HepG2 (cell line): ENCODE results near the gene HDAC5. TPM values are rescaled to one million over a fixed set of nuclear protein-coding genes. Genes with fewer than 3 reads are reported as not detected.

Experiments used
- ATAC-seq: fragments of 200-7000 bp; cut with Tn5 transposase; 3 replicates; pipeline ENCODE4 v1.9.1; 2020; ENCODE audit warnings: mild to moderate bottlenecking, moderate library complexity
- BruUV-seq: library from RNA; stranded (reverse); fragments of 400-500 nt; replicated peaks from 2 replicates; lab custom pipeline; 2021; lab: Mats Ljungman, UMichigan
- CTCF ChIA-PET: fragments of 300-600 bp; formaldehyde crosslinking; extraction: SDS; loops from one replicate; lab custom pipeline; 2021; ENCODE audit warnings: low total read pairs, inconsistent platforms, low intra/inter-chr PET ratio; lab: Yijun Ruan, JAX
- POLR2A ChIA-PET: fragments of 350-600 bp; sonication (Branson Sonifier 250); formaldehyde crosslinking; loops from one replicate; lab custom pipeline; 2020; ENCODE audit warnings: antibody characterized with exemption, inconsistent platforms; lab: Yijun Ruan, JAX
- DNase-seq: peaks from one replicate; pipeline ENCODE4 v3.0.0-alpha.2; 2015; ENCODE audit warnings: low spot score
- FAIRE-seq: peaks from 3 replicates; lab custom pipeline; 2011; peaks lifted over from hg19 to GRCh38; lab: Jason Lieb, UNC
- H2AFZ ChIP-seq: one replicate; pipeline ENCODE4 v1.6.1; 2011; ENCODE audit warnings: low read length, inconsistent platforms
- H3K27ac ChIP-seq: fragments of 300-600 bp; 3 replicates; pipeline ENCODE4 v1.8.0; 2011; ENCODE audit warnings: mixed run types, mild to moderate bottlenecking, mixed read lengths, low read length, inconsistent platforms; ENCODE audit not compliant: insufficient read depth; ENCODE audit errors: extremely low read length
- H3K27me3 ChIP-seq, 2 experiments: fragments of 200-600 bp in 1 of 2; 2 replicates in 1 of 2; 3 replicates in 1 of 2; pipeline versions ENCODE4 v1.6.0 to v1.8.0; 2011; ENCODE audit warnings: low read length in 2 of 2, mild to moderate bottlenecking in 2 of 2, moderate library complexity in 2 of 2, inconsistent platforms in 1 of 2; ENCODE audit not compliant: insufficient read depth in 2 of 2, control insufficient read depth in 1 of 2
- H3K36me3 ChIP-seq, 2 experiments: fragments of 200-600 bp in 1 of 2; replicated peaks in 1 of 2; 2 replicates in 1 of 2; 3 replicates in 1 of 2; pipeline versions ENCODE4 v1.5.1 to v1.8.0; 2011; ENCODE audit warnings: low read length in 2 of 2, inconsistent platforms in 1 of 2; ENCODE audit not compliant: insufficient read depth in 2 of 2, control insufficient read depth in 1 of 2
- H3K4me1 ChIP-seq: 2 replicates; pipeline ENCODE4 v1.5.1; 2012; ENCODE audit warnings: low read length, inconsistent platforms; ENCODE audit not compliant: insufficient read depth
- H3K4me2 ChIP-seq: 2 replicates; pipeline ENCODE4 v1.6.0; 2011; ENCODE audit warnings: low read depth, low read length, inconsistent platforms
- H3K4me3 ChIP-seq, 3 experiments: fragments of 200-600 bp in 1 of 3; sonication (generic), shearing (Covaris generic) in 1 of 3; replicated peaks in 1 of 3; 2 replicates each; pipeline ENCODE4 v1.5.1; 2011 to 2016; ENCODE audit warnings: low read length in 3 of 3, inconsistent platforms in 2 of 3, low read depth in 2 of 3, mild to moderate bottlenecking in 2 of 3, control low read depth in 1 of 3, mixed read lengths in 1 of 3; ENCODE audit not compliant: insufficient read depth in 1 of 3
- H3K79me2 ChIP-seq: one replicate; pipeline ENCODE4 v1.6.1; 2011; ENCODE audit warnings: low read length, inconsistent platforms; ENCODE audit not compliant: insufficient read depth
- H3K9ac ChIP-seq: 2 replicates; pipeline ENCODE4 v1.6.0; 2011; ENCODE audit warnings: mild to moderate bottlenecking, low read depth, low read length, inconsistent platforms; ENCODE audit not compliant: insufficient read depth
- H3K9me3 ChIP-seq: 2 replicates; pipeline ENCODE4 v1.5.1; 2012; ENCODE audit warnings: mild to moderate bottlenecking, low read length
- H4K20me1 ChIP-seq: 2 replicates; pipeline ENCODE4 v1.6.0; 2011; ENCODE audit warnings: inconsistent platforms, mild to moderate bottlenecking, low read length, moderate library complexity; ENCODE audit not compliant: insufficient read depth
- ARNT ChIP-seq: fragments of 450-650 bp; IDR thresholded peaks from 2 replicates; pipeline ENCODE4 v1.6.1; 2017
- ETV6 ChIP-seq: sonication (generic); formaldehyde crosslinking; conservative IDR thresholded peaks from 2 replicates; pipeline ENCODE4 v1.4.0; 2020; ENCODE audit warnings: missing genetic modification reagents
- FOXK2 ChIP-seq: fragments of 450-650 bp; IDR thresholded peaks from 2 replicates; pipeline ENCODE4 v1.6.1; 2016
- MIER2 ChIP-seq: IDR thresholded peaks from 2 replicates; pipeline ENCODE4 v1.6.1; 2016; ENCODE audit warnings: missing biosample characterization, missing genetic modification reagents
- NCOA2 ChIP-seq: sonication (generic); formaldehyde crosslinking; IDR thresholded peaks from 2 replicates; pipeline ENCODE4 v1.8.0; 2022; ENCODE audit warnings: inconsistent platforms
- PRDM10 ChIP-seq: sonication (generic); formaldehyde crosslinking; IDR thresholded peaks from 2 replicates; pipeline ENCODE4 v1.4.0; 2020; ENCODE audit warnings: low read depth, missing genetic modification reagents
- PREB ChIP-seq: sonication (generic); formaldehyde crosslinking; IDR thresholded peaks from 2 replicates; pipeline ENCODE4 v1.4.0; 2020; ENCODE audit warnings: missing genetic modification reagents
- SIX1 ChIP-seq: sonication (generic); formaldehyde crosslinking; IDR thresholded peaks from 2 replicates; pipeline ENCODE4 v1.4.0; 2020; ENCODE audit warnings: missing genetic modification reagents, borderline replicate concordance
- STAT5B ChIP-seq: sonication (generic); formaldehyde crosslinking; IDR thresholded peaks from 2 replicates; pipeline ENCODE4 v1.4.0; 2020; ENCODE audit warnings: missing genetic modification reagents
- ZNF275 ChIP-seq: sonication (generic); formaldehyde crosslinking; IDR thresholded peaks from 2 replicates; pipeline ENCODE4 v1.8.0; 2022; ENCODE audit warnings: missing genetic modification reagents, mild to moderate bottlenecking, inconsistent platforms, borderline replicate concordance
- ZNF337 ChIP-seq: sonication (generic); formaldehyde crosslinking; IDR thresholded peaks from 2 replicates; pipeline ENCODE4 v1.5.1; 2020; ENCODE audit warnings: missing genetic modification reagents, low read depth, mild to moderate bottlenecking, borderline replicate concordance
- ZNF33B ChIP-seq: sonication (generic); formaldehyde crosslinking; IDR thresholded peaks from 2 replicates; pipeline ENCODE4 v1.5.1; 2020; ENCODE audit warnings: mild to moderate bottlenecking, missing genetic modification reagents
- ZNF569 ChIP-seq: sonication (generic); formaldehyde crosslinking; IDR thresholded peaks from 2 replicates; pipeline ENCODE4 v1.5.0; 2020; ENCODE audit warnings: mild to moderate bottlenecking, missing genetic modification reagents, moderate library complexity, borderline replicate concordance
- ZNF589 ChIP-seq: sonication (generic); formaldehyde crosslinking; conservative IDR thresholded peaks from 2 replicates; pipeline ENCODE4 v1.8.0; 2022; ENCODE audit warnings: mild to moderate bottlenecking, moderate library complexity, missing genetic modification reagents
- ZNF75D ChIP-seq: sonication (generic); formaldehyde crosslinking; IDR thresholded peaks from 2 replicates; pipeline ENCODE4 v1.8.1; 2023; ENCODE audit warnings: missing genetic modification reagents, mild to moderate bottlenecking, borderline replicate concordance
- whole genome bisulfite sequencing: methylation state at CpG from one replicate; pipeline ENCODE4 v1.1.6; 2017; ENCODE audit warnings: low lambda C conversion rate; 5-methylcytosine and 5-hydroxymethylcytosine counted together
- in situ Hi-C: cut with HindIII; loops from 2 replicates; pipeline ENCODE4 v1.10.0; 2017; ENCODE audit warnings: low pct_unique_long_range_greater_than_20kb; ENCODE audit not compliant: extremely low pct_ligation_motif_present
- intact Hi-C: fragments of 100-400 bp; cut with micrococcal nuclease; formaldehyde crosslinking; loops from one replicate; pipeline ENCODE4 v1.10.0; 2022; ENCODE audit not compliant: unreplicated experiment
- polyA plus RNA-seq, 8 experiments: library from polyadenylated mRNA; depleted of rRNA in 3 of 8; stranded (reverse) in 7 of 8; unstranded in 1 of 8; fragments of >200 nt; fragmentation: Illumina TruSeq in 4 of 8; extraction: Trizol in 4 of 8; gene quantifications; 2 replicates each; pipeline versions ENCODE4 v1.2.1 to v1.2.3, GENCODE V29; 2011 to 2016; ENCODE audit warnings: low read depth in 4 of 8, missing spikeins in 1 of 8, mixed read lengths in 1 of 8; ENCODE audit not compliant: insufficient read depth in 1 of 8
- total RNA-seq, 5 experiments: library from RNA; depleted of rRNA; stranded (reverse); fragments of >200 nt; fragmentation: Illumina TruSeq; extraction: Trizol; gene quantifications; 2 replicates each; pipeline ENCODE4 v1.2.3, GENCODE V29; 2016; ENCODE audit warnings: low read depth in 1 of 5

HDAC5 gene
- total and polyA plus RNA-seq, 2 of the 13 experiments (the other 11 are each of a cell fraction or from before 2014, with no cell fraction given), result 46.4 to 85.4 TPM

GRCh38 chr17:44059101-44059892 is 64.1 kb downstream of the HDAC5 start (continued):
- no peak for TF ChIP-seq ZNF275 (CRISPR knock-in tag)

GRCh38 chr17:44053125-44053872 is 70.1 kb downstream of the HDAC5 start:
- ChIA-PET POLR2A (no interaction called here), CTCF (no interaction called here)
- 0 out of 2 replicates have a peak, but pooled peaks cover 14% of the 10 kb centered on the region for H3K4me1 ChIP-seq
- no peaks in the 10 kb centered on the region for H3K27me3 ChIP-seq
- in situ Hi-C loops, result no loop called here
- H3K36me3 ChIP-seq, result peaks cover 42 to 75% of the 10 kb centered on the region in 2 experiments
- ATAC-seq, result peak; percentile 38; the same call in 2 of the 3 replicates
- no peak overlapping the region for H3K4me2 ChIP-seq
- TSS peak; percentile 45 for BruUV-seq
- H4K20me1 ChIP-seq, result peaks cover 2% of the 10 kb centered on the region; the same call in 1 of the 2 replicates
- TF ChIP-seq PRDM10 (CRISPR knock-in tag) (no peak), ZNF569 (no peak), FOXK2 (no peak), MIER2 (no peak), SIX1 (CRISPR knock-in tag) (no peak), ETV6 (CRISPR knock-in tag) (no peak), ZNF33B (CRISPR knock-in tag) (no peak), PREB (CRISPR knock-in tag) (no peak), ARNT (no peak), ZNF337 (CRISPR knock-in tag) (no peak), STAT5B (CRISPR knock-in tag) (no peak), ZNF589 (CRISPR knock-in tag) (no peak), ZNF75D (no peak), NCOA2 (CRISPR knock-in tag) (no peak)
- H2AFZ ChIP-seq, result no peak overlapping the region
- no peak overlapping the region for H3K9ac ChIP-seq
- intact Hi-C loops, result no loop called here
- no peak for DNase-seq
- peaks cover 48% of the 10 kb centered on the region for H3K79me2 ChIP-seq
- FAIRE-seq, result no peak
- H3K4me3 ChIP-seq, result no peak overlapping the region
- H3K27ac ChIP-seq, result no peak overlapping the region
- H3K9me3 ChIP-seq, result no peaks in the 10 kb centered on the region
- WGBS, result 91% methylated on average over 3 of the region's 3 CpGs
